HEK293 (cell line): ENCODE results near the gene USP37.

ENCODE experiments used
- CTCF ChIA-PET: fragments of 350-600 bp; formaldehyde crosslinking; extraction: SDS; loops from one replicate; lab custom pipeline; 2021; ENCODE audit warnings: antibody characterized with exemption; lab: Yijun Ruan, JAX
- POLR2A ChIA-PET: fragments of 300-600 bp; formaldehyde crosslinking; extraction: SDS; loops from one replicate; lab custom pipeline; 2020; ENCODE audit warnings: antibody characterized with exemption, inconsistent platforms; lab: Yijun Ruan, JAX
- H3K27ac ChIP-seq: fragments of 200-500 bp; sonication (Bioruptor generic); 2 replicates; pipeline ENCODE4 v1.5.1; 2014; ENCODE audit warnings: low read depth, low read length, control low read depth, inconsistent platforms; ENCODE audit errors: extremely low read depth
- H3K36me3 ChIP-seq, 2 experiments: fragments of 200-500 bp in 1 of 2; sonication (Bioruptor generic) in 1 of 2; 1 replicate in 1 of 2; 2 replicates in 1 of 2; pipeline ENCODE4 v1.5.1; 2014 to 2017; ENCODE audit warnings: inconsistent platforms in 2 of 2, low read length in 2 of 2; ENCODE audit not compliant: control insufficient read depth in 2 of 2, insufficient read depth in 1 of 2
- H3K4me1 ChIP-seq: fragments of 200-500 bp; sonication (Bioruptor generic); 2 replicates; pipeline ENCODE4 v1.5.1; 2014; ENCODE audit warnings: mild to moderate bottlenecking, low read length, inconsistent platforms; ENCODE audit not compliant: control insufficient read depth, insufficient read depth
- H3K4me3 ChIP-seq: 2 replicates; pipeline ENCODE4 v1.5.1; 2011; ENCODE audit warnings: low read depth, mild to moderate bottlenecking, control low read depth, low read length, moderate library complexity
- H3K9me3 ChIP-seq: fragments of 200-500 bp; sonication (Bioruptor generic); 2 replicates; pipeline ENCODE4 v1.5.1; 2014; ENCODE audit warnings: low read depth, low read length, inconsistent platforms; ENCODE audit not compliant: control insufficient read depth, insufficient read depth
- AEBP2 ChIP-seq: fragments of 450-650 bp; formaldehyde crosslinking; IDR thresholded peaks from 2 replicates; pipeline ENCODE4 v1.5.1; 2016; ENCODE audit warnings: missing biosample characterization, missing genetic modification characterization, borderline replicate concordance
- BCL11B ChIP-seq: fragments of 450-650 bp; formaldehyde crosslinking; IDR thresholded peaks from 2 replicates; pipeline ENCODE4 v1.5.1; 2016; ENCODE audit warnings: low read depth, missing biosample characterization, missing genetic modification characterization
- GFI1B ChIP-seq: fragments of 450-650 bp; formaldehyde crosslinking; IDR thresholded peaks from 2 replicates; pipeline ENCODE4 v1.5.1; 2016; ENCODE audit warnings: missing biosample characterization, missing genetic modification characterization
- KLF9 ChIP-seq: fragments of 450-650 bp; formaldehyde crosslinking; IDR thresholded peaks from 2 replicates; pipeline ENCODE4 v1.5.1; 2016; ENCODE audit warnings: missing biosample characterization, missing genetic modification characterization, low read depth
- PRDM1 ChIP-seq: fragments of 450-650 bp; formaldehyde crosslinking; IDR thresholded peaks from 2 replicates; pipeline ENCODE4; 2016; ENCODE audit warnings: missing biosample characterization, missing genetic modification characterization
- PRDM6 ChIP-seq: fragments of 450-650 bp; formaldehyde crosslinking; IDR thresholded peaks from 2 replicates; pipeline ENCODE4 v1.5.1; 2017; ENCODE audit warnings: missing biosample characterization, missing genetic modification characterization
- SCRT2 ChIP-seq: fragments of 450-650 bp; formaldehyde crosslinking; IDR thresholded peaks from 2 replicates; pipeline ENCODE4 v1.5.1; 2016; ENCODE audit warnings: missing biosample characterization, missing genetic modification characterization
- SP2 ChIP-seq: fragments of 450-650 bp; formaldehyde crosslinking; IDR thresholded peaks from 2 replicates; pipeline ENCODE4 v1.5.1; 2016; ENCODE audit warnings: missing biosample characterization, missing genetic modification characterization
- SP7 ChIP-seq: fragments of 450-650 bp; formaldehyde crosslinking; IDR thresholded peaks from 2 replicates; pipeline ENCODE4 v1.5.1; 2016; ENCODE audit warnings: missing biosample characterization, missing genetic modification characterization
- ZBTB44 ChIP-seq: fragments of 450-650 bp; IDR thresholded peaks from 2 replicates; pipeline ENCODE4 v1.5.1; 2018; ENCODE audit warnings: missing biosample characterization, mild to moderate bottlenecking, missing genetic modification characterization
- ZFHX2 ChIP-seq: fragments of 450-650 bp; formaldehyde crosslinking; conservative IDR thresholded peaks from 2 replicates; pipeline ENCODE4 v1.5.1; 2016; ENCODE audit warnings: missing biosample characterization, missing genetic modification characterization
- ZFP3 ChIP-seq: fragments of 450-650 bp; formaldehyde crosslinking; IDR thresholded peaks from 2 replicates; pipeline ENCODE4 v1.5.1; 2016; ENCODE audit warnings: low read depth, missing biosample characterization, missing genetic modification characterization
- ZNF140 ChIP-seq: fragments of 450-650 bp; formaldehyde crosslinking; IDR thresholded peaks from 2 replicates; pipeline ENCODE4 v1.5.1; 2016; ENCODE audit warnings: missing biosample characterization, missing genetic modification characterization
- ZNF146 ChIP-seq: fragments of 450-650 bp; formaldehyde crosslinking; IDR thresholded peaks from 2 replicates; pipeline ENCODE4 v1.5.1; 2016; ENCODE audit warnings: missing biosample characterization, missing genetic modification characterization
- ZNF19 ChIP-seq: fragments of 450-650 bp; formaldehyde crosslinking; IDR thresholded peaks from 2 replicates; pipeline ENCODE4; 2016; ENCODE audit warnings: missing biosample characterization, missing genetic modification characterization, low read depth
- ZNF24 ChIP-seq: fragments of 450-650 bp; formaldehyde crosslinking; IDR thresholded peaks from 2 replicates; pipeline ENCODE4 v1.5.1; 2016; ENCODE audit warnings: missing biosample characterization, missing genetic modification characterization
- ZNF544 ChIP-seq: fragments of 450-650 bp; formaldehyde crosslinking; IDR thresholded peaks from 2 replicates; pipeline ENCODE4 v1.5.0; 2017; ENCODE audit warnings: missing biosample characterization, missing genetic modification characterization
- ZNF558 ChIP-seq: fragments of 450-650 bp; formaldehyde crosslinking; IDR thresholded peaks from 2 replicates; pipeline ENCODE4 v1.5.1; 2016; ENCODE audit warnings: missing biosample characterization, missing genetic modification characterization
- ZNF596 ChIP-seq: fragments of 450-650 bp; IDR thresholded peaks from 2 replicates; pipeline ENCODE4 v1.5.0; 2018; ENCODE audit warnings: missing biosample characterization, mild to moderate bottlenecking, missing genetic modification characterization, moderate library complexity
- ZNF629 ChIP-seq: fragments of 450-650 bp; formaldehyde crosslinking; IDR thresholded peaks from 2 replicates; pipeline ENCODE4 v1.5.1; 2017; ENCODE audit warnings: missing biosample characterization, missing genetic modification characterization
- ZNF654 ChIP-seq: fragments of 450-650 bp; formaldehyde crosslinking; IDR thresholded peaks from 2 replicates; pipeline ENCODE4 v1.5.1; 2016; ENCODE audit warnings: low read depth, missing biosample characterization, missing genetic modification characterization
- ZSCAN5A ChIP-seq: fragments of 450-650 bp; formaldehyde crosslinking; IDR thresholded peaks from 2 replicates; pipeline ENCODE4 v1.5.1; 2016; ENCODE audit warnings: missing biosample characterization, missing genetic modification characterization
- TF ChIP-seq, protein P1 (sequence below): fragments of 450-650 bp; formaldehyde crosslinking; IDR thresholded peaks from 2 replicates; pipeline ENCODE4 v1.5.1; 2016; ENCODE audit warnings: missing biosample characterization, missing genetic modification characterization
- TF ChIP-seq, protein P2 (sequence below): fragments of 450-650 bp; formaldehyde crosslinking; optimal IDR thresholded peaks from 2 replicates; pipeline ENCODE3; 2016; ENCODE audit warnings: missing biosample characterization, mild to moderate bottlenecking, missing genetic modification characterization

USP37 gene

DNA sequence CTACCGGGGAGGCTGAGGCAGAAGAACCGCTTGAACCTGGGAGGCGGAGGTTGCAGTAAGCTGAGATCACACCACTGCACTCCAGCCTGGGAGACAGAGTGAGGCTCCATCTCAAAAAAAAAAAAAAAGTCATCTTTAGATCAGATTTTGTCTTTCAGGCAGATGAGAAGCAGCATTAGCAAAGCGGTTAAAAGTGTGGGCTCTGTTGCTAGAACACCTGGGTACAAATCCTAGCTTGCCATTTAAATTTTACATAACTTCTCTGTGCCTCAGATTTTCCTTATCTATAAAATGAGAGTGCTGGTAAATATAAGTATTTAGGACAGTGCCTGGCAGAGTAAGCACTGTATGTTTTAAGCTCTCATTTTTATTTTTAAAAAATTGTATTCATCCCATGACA is 8.7 kb upstream of the USP37 start:
- no peaks in the 10 kb centered on the region for H3K9me3 ChIP-seq
- POLR2A ChIA-PET, result interaction anchor here (0.6 to 0.7 kb wide), 3 partner anchors 11 to 334 kb away, joined by 3 to 4 read pairs (median 3); no protein-coding TSS in a partner anchor
- no peak for TF ChIP-seq PRDM6 (tag by site-specific recombination)
- no peak for TF ChIP-seq KLF9 (tag by site-specific recombination)
- no peak for TF ChIP-seq ZNF140 (tag by site-specific recombination)
- TF ChIP-seq ZNF544, result no peak
- no peak for TF ChIP-seq ZFHX2 (tag by site-specific recombination)
- TF ChIP-seq, protein P1, sequence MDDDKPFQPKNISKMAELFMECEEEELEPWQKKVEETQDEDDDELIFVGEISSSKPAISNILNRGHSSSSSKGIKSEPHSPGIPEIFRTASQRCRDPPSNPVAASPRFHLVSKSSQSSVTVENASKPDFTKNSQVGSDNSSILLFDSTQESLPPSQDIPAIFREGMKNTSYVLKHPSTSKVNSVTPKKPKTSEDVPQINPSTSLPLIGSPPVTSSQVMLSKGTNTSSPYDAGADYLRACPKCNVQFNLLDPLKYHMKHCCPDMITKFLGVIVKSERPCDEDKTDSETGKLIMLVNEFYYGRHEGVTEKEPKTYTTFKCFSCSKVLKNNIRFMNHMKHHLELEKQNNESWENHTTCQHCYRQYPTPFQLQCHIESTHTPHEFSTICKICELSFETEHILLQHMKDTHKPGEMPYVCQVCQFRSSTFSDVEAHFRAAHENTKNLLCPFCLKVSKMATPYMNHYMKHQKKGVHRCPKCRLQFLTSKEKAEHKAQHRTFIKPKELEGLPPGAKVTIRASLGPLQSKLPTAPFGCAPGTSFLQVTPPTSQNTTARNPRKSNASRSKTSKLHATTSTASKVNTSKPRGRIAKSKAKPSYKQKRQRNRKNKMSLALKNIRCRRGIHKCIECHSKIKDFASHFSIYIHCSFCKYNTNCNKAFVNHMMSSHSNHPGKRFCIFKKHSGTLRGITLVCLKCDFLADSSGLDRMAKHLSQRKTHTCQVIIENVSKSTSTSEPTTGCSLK (tag by site-specific recombination), result no peak
- no peak for TF ChIP-seq ZSCAN5A
- no peak for TF ChIP-seq AEBP2
- TF ChIP-seq ZNF146 (tag by site-specific recombination), result no peak
- TF ChIP-seq ZNF596 (tag by site-specific recombination), result no peak
- TF ChIP-seq ZNF654, result no peak
- no peak for TF ChIP-seq ZFP3 (tag by site-specific recombination)
- TF ChIP-seq GFI1B, result no peak
- no peak for TF ChIP-seq SP2 (tag by site-specific recombination)
- TF ChIP-seq ZNF558 (tag by site-specific recombination), result no peak
- TF ChIP-seq, all 188 proteins: peak for 0
- peaks cover 33 to 60% of the 10 kb centered on the region in 2 experiments for H3K36me3 ChIP-seq
- no peak overlapping the region for H3K4me3 ChIP-seq
- no peak overlapping the region for H3K27ac ChIP-seq
- CTCF ChIA-PET, result interaction anchor here (0.6 kb wide), 4 partner anchors 25 to 137 kb away, joined by 3 to 4 read pairs (median 3); no protein-coding TSS in a partner anchor
- peaks cover 9% of the 10 kb centered on the region; the same call in 1 of the 2 replicates for H3K4me1 ChIP-seq

DNA sequence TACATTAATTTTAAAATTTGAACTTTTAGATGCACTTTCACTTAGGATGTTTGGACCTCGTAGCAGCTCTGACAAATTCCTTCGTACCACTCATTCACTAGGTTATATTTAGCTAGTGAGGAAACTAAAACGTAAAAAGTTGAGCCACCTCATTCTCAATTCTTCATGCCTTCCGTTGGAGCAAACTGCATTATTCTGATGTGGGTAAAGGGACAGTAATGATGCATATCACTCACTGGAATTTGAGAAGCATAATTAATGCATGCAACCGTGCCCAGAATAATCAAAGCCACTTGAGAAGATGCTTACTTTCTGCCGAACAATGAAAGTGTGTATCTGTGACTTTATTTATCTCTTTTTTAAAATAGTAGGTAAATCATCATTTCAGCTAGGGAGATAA is 2.7 kb upstream of the USP37 start:
- Histone ChIP-seq H3K4me1 (peaks cover 6% of the 10 kb centered on the region), H3K27ac (no peak overlapping the region), H3K4me3 (peak overlapping the region; percentile 78), H3K36me3 (peaks cover 24 to 54% of the 10 kb centered on the region in 2 experiments), H3K9me3 (no peaks in the 10 kb centered on the region)
- ChIA-PET CTCF (interaction anchor here (0.7 to 0.9 kb wide), 2 partner anchors 43 to 299 kb away, joined by 3 read pairs; no protein-coding TSS in a partner anchor), POLR2A (no interaction called here)
- TF ChIP-seq ZBTB44 (tag by site-specific recombination) (peak; percentile 83), PRDM1 (tag by site-specific recombination) (peak; percentile 52; the same call in 1 of the 2 replicates), PRDM6 (tag by site-specific recombination) (peak; percentile 39; the same call in 1 of the 2 replicates), BCL11B (tag by site-specific recombination) (no peak), SCRT2 (tag by site-specific recombination) (peak; percentile 79; the same call in 1 of the 2 replicates), SP7 (tag by site-specific recombination) (peak; percentile 80), ZNF24 (tag by site-specific recombination) (0 out of 2 replicates have a peak, but pooled peaks have one; percentile 27), ZNF19 (no peak), ZNF629 (tag by site-specific recombination) (0 out of 2 replicates have a peak, but pooled peaks have one; percentile 16)
- TF ChIP-seq, protein P2, sequence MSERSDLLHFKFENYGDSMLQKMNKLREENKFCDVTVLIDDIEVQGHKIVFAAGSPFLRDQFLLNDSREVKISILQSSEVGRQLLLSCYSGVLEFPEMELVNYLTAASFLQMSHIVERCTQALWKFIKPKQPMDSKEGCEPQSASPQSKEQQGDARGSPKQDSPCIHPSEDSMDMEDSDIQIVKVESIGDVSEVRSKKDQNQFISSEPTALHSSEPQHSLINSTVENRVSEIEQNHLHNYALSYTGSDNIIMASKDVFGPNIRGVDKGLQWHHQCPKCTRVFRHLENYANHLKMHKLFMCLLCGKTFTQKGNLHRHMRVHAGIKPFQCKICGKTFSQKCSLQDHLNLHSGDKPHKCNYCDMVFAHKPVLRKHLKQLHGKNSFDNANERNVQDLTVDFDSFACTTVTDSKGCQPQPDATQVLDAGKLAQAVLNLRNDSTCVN (tag by site-specific recombination), result no peak
